Measurements from ENCODE around the gene ZDHHC14.
A peak's percentile ranks its signal among the peaks of the same experiment; 100 is the strongest.

ZDHHC14 gene

GRCh38 chr6:157659536-157660271 lies 278.7 kb downstream of the ZDHHC14 start:
- no peak overlapping the region for H3K27ac ChIP-seq
- no peak for TF ChIP-seq ZFX (IDR thresholded peaks at IDR 0.05; ENCODE audit: borderline replicate concordance)
- TF ChIP-seq CTCF (IDR thresholded peaks at IDR 0.05) = no peak

GRCh38 chr6:157660414-157660813 lies 279.4 kb downstream of the ZDHHC14 start:
- H3K27ac ChIP-seq = no peak overlapping the region
- TF ChIP-seq ZFX (IDR thresholded peaks at IDR 0.05; ENCODE audit: borderline replicate concordance) = no peak
- no peak for TF ChIP-seq CTCF (IDR thresholded peaks at IDR 0.05)

GRCh38 chr6:157661652-157662051 lies 280.7 kb downstream of the ZDHHC14 start:
- H3K27ac ChIP-seq = no peak overlapping the region
- TF ChIP-seq ZFX (IDR thresholded peaks at IDR 0.05; ENCODE audit: borderline replicate concordance) (no peak), CTCF (IDR thresholded peaks at IDR 0.05) (no peak)

GRCh38 chr6:157663261-157663660 lies 282.3 kb downstream of the ZDHHC14 start:
- TF ChIP-seq CTCF (IDR thresholded peaks at IDR 0.05) = no peak
- no peak for TF ChIP-seq ZFX (IDR thresholded peaks at IDR 0.05; ENCODE audit: borderline replicate concordance)
- H3K27ac ChIP-seq = no peak overlapping the region

- TF ChIP-seq ZFX (IDR thresholded peaks at IDR 0.05; ENCODE audit: borderline replicate concordance) = no peak
- no peak for TF ChIP-seq CTCF (IDR thresholded peaks at IDR 0.05)
- no peak overlapping the region for H3K27ac ChIP-seq
Measured at GRCh38 chr6:157665180-157665579, 284.2 kb downstream of the ZDHHC14 start.

GRCh38 chr6:157666729-157667128 lies 285.7 kb downstream of the ZDHHC14 start:
- TF ChIP-seq ZFX (IDR thresholded peaks at IDR 0.05; ENCODE audit: borderline replicate concordance) (no peak), CTCF (IDR thresholded peaks at IDR 0.05) (no peak)
- no peak overlapping the region for H3K27ac ChIP-seq

- TF ChIP-seq CTCF (IDR thresholded peaks at IDR 0.05) = peak; percentile 95
- TF ChIP-seq ZFX (IDR thresholded peaks at IDR 0.05; ENCODE audit: borderline replicate concordance) = no peak
- no peak overlapping the region for H3K27ac ChIP-seq
Measured at GRCh38 chr6:157667211-157668008, 286.4 kb downstream of the ZDHHC14 start.

Measured in 22Rv1 (cell line).